ENCODE measurements around the gene GXYLT1. TPM values are rescaled to one million over a fixed set of nuclear protein-coding genes. Genes with fewer than 3 reads are reported as not detected.

The GXYLT1 gene
- total and polyA plus RNA-seq, 8 donors, result 1.4 to 17.6 (median 6.1) TPM

DNA sequence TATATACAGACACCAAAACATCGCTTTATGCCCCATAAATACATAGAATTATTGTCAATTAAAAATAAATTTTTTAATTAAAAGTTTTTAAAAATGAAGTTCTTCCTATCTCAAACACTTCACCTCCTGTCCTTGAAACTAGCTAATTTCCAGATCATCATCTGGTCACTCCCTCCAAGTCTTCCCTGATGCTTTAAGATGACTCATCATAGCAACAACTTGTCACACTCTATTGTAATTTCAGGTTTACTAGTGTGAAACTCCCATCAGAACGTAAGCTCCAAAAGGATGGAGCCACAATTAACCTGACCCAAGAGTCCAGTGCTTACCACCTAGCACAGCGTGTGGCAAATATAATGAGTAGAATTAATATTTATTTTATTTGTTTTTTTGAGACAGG lies 16.3 kb downstream of the GXYLT1 start:
- TF ChIP-seq POLR2A (IDR thresholded peaks at IDR 0.05) (no peak), EP300 (IDR thresholded peaks at IDR 0.05) (no peak), POLR2AphosphoS5 (IDR thresholded peaks at IDR 0.05) (no peak)
- TF ChIP-seq, protein P1, sequence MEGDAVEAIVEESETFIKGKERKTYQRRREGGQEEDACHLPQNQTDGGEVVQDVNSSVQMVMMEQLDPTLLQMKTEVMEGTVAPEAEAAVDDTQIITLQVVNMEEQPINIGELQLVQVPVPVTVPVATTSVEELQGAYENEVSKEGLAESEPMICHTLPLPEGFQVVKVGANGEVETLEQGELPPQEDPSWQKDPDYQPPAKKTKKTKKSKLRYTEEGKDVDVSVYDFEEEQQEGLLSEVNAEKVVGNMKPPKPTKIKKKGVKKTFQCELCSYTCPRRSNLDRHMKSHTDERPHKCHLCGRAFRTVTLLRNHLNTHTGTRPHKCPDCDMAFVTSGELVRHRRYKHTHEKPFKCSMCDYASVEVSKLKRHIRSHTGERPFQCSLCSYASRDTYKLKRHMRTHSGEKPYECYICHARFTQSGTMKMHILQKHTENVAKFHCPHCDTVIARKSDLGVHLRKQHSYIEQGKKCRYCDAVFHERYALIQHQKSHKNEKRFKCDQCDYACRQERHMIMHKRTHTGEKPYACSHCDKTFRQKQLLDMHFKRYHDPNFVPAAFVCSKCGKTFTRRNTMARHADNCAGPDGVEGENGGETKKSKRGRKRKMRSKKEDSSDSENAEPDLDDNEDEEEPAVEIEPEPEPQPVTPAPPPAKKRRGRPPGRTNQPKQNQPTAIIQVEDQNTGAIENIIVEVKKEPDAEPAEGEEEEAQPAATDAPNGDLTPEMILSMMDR (IDR thresholded peaks at IDR 0.05), result no peak
- 81 to 87% (median 86%) methylated on average over 3 of the region's 3 CpGs for WGBS, 5 donors
- H3K4me1 ChIP-seq, result peaks cover 4 to 59% (median 23%) of the 10 kb centered on the region in 4 donors
- intact Hi-C loops (cut with DNase I; ENCODE audit: low total_unique reads), result no loop called here
- no peak overlapping the region for H3K4me3 ChIP-seq
- H3K36me3 ChIP-seq, result no peaks in the 10 kb centered on the region
- no peaks in the 10 kb centered on the region for H3K27me3 ChIP-seq
- no peak overlapping the region for H3K27ac ChIP-seq
- DNase-seq, result no peak
- no peaks in the 10 kb centered on the region for H3K9me3 ChIP-seq

DNA sequence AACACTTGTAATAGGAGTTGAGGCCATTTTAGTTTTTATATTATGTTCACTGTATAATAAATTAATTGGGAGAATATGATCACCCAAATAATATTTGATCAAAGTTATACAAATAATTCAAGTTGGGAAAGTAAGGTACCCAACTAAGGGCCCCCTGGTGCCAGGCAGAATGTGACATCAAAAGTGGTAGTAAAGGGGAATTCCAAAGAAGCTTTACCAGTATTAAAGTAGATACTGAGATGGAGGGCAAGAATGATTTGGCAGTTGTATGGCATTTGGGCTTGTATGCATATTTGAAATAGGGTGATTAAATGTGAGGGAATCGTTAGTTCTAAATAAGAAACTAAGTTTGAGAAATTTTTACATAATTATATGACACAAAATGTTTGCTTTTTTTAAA lies 17.7 kb downstream of the GXYLT1 start:
- no peak for DNase-seq
- no peaks in the 10 kb centered on the region for H3K27me3 ChIP-seq
- no peaks in the 10 kb centered on the region for H3K36me3 ChIP-seq
- no peaks in the 10 kb centered on the region for H3K9me3 ChIP-seq
- H3K4me1 ChIP-seq, result peaks cover 4 to 58% (median 23%) of the 10 kb centered on the region in 4 donors
- 74 to 86% (median 81%) methylated on average over 1 of the region's 1 CpG for WGBS, 5 donors
- no peak overlapping the region for H3K27ac ChIP-seq
- intact Hi-C loops (cut with DNase I; ENCODE audit: low total_unique reads), result no loop called here
- H3K4me3 ChIP-seq, result no peak overlapping the region
- no peak for TF ChIP-seq POLR2A (IDR thresholded peaks at IDR 0.05)
- no peak for TF ChIP-seq EP300 (IDR thresholded peaks at IDR 0.05)
- TF ChIP-seq, protein P1 (IDR thresholded peaks at IDR 0.05), result no peak
- TF ChIP-seq POLR2AphosphoS5 (IDR thresholded peaks at IDR 0.05), result no peak

DNA sequence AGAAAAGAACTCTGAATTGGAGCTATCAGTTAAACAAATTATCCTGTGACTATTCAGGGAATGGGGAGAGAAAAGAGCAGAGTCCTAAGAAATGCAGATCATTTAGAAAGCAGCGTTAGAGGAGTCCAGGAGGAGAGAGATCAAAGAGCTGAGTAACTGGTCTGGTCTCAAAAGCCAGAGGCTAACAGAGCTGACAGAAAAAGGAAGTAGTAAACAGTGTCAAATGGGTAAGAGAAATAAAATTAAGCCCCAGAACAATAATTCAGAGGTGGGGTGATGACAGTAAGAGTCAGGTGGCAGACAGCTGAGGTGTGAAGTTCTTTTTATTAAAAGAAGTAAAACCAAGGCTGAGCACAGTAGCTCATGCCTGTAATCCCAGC lies 19.3 kb downstream of the GXYLT1 start:
- H3K36me3 ChIP-seq, result no peaks in the 10 kb centered on the region

DNA sequence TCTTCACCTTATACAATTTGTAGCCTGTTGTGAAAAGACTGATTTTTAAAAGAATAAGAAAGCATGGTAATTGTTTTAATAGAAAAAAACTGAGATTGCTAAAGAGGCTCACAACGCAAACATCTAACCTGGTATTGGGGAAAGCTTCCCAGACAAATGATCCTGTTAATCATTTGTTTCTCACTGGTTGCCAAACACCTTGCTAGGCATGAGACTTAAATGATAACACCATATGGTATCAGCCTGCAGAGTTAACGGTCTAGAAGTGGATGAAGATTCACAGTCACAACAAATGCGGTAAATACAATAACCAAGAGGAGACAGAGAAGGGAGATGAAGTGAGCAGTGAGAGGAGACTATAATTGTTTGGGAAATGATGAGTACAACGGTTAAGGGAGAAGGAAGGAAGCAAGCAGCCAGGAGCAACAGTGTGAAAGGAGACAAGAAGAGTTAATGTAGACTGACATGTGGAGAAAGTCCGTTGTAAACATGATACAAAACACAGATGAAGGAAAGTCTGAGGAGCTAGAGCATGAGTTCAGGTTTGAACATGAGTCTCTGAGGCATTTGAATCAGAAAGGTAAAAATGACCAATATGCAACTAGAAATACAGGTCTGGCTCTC lies 19.8 kb downstream of the GXYLT1 start:
- Histone ChIP-seq H3K4me3 (no peak overlapping the region), H3K27ac (no peak overlapping the region), H3K27me3 (no peaks in the 10 kb centered on the region), H3K4me1 (peaks cover 0 to 37% (median 13%) of the 10 kb centered on the region in 4 donors), H3K36me3 (no peaks in the 10 kb centered on the region), H3K9me3 (no peaks in the 10 kb centered on the region)
- WGBS, 5 donors, result 27 to 37% (median 32%) methylated on average over 5 of the region's 5 CpGs
- intact Hi-C loops (cut with DNase I; ENCODE audit: low total_unique reads), result no loop called here
- DNase-seq, result peak in 1 of 2 donors; percentile 13
- TF ChIP-seq POLR2AphosphoS5 (IDR thresholded peaks at IDR 0.05) (no peak), EP300 (IDR thresholded peaks at IDR 0.05) (no peak), POLR2A (IDR thresholded peaks at IDR 0.05) (no peak)
- TF ChIP-seq, protein P1 (IDR thresholded peaks at IDR 0.05), result no peak

More for the DNA sequence above, 19.3 kb downstream of the GXYLT1 start:
- no peak overlapping the region for H3K4me3 ChIP-seq
- DNase-seq, result no peak
- 27 to 43% (median 34%) methylated on average over 1 of the region's 1 CpG for WGBS, 5 donors
- TF ChIP-seq, protein P1 (IDR thresholded peaks at IDR 0.05), result no peak
- H3K27ac ChIP-seq, result no peak overlapping the region
- intact Hi-C loops (cut with DNase I; ENCODE audit: low total_unique reads), result no loop called here
- no peaks in the 10 kb centered on the region for H3K9me3 ChIP-seq
- no peaks in the 10 kb centered on the region for H3K27me3 ChIP-seq
- H3K4me1 ChIP-seq, result peaks cover 0 to 42% (median 16%) of the 10 kb centered on the region in 4 donors

All from stomach (tissue), 9 donors.